ENCODE measurements around the gene PKP3. TPM values are rescaled to one million over a fixed set of nuclear protein-coding genes. Genes with fewer than 3 reads are reported as not detected.
A peak's percentile ranks its signal among the peaks of the same experiment; 100 is the strongest.

PKP3 gene
- total and polyA plus RNA-seq, 2 donors (not counting 1 experiment from before 2014, with no cell fraction given) = 0.78 TPM; not detected in 1

DNA sequence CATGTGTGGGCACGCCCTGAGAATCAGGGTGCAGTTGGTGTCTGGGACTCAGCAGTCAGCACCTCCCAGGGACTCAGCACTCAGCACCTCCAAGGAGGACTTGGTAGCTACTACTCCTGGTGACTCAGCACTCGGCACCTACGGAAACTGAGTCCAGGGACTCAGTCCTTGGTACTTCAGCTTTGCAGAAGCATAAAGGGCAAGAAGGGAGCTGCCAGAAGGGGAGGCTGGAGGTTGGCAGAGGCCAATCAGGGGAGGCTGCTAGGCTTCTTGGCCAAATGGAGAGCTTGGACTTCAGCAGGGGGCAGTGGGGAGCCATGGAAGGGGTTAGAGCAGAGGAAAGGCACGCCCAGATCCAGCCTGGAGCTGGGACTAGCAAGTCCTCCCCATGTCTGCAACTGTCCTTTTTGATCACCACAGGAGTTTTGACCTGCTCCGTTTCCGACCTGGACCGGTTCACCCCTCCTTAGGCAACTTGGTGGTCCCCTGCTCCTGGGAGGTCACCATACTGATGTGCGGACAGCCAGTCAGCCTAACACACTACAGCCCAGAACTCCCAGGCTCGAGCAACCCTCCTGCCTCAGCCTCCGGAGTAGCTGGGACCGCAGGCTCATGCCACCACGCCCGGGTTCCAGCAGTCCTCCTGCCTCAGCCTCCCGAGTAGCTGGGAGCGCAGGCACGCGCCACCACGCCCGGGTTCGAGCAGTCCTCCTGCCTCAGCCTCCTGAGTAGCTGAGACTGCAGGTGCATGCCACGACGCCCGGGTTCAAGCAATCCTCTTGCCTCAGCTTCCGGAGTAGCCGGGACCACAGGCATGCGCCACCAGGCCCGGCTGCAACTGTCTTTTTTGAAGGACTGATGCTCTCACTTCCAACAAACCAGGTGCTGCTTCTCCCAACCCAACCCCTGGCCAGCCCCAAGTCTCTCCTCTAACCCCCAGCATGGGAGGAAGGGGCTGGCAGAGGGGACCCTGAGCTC is 46.3 kb downstream of the PKP3 start:
- ChIA-PET POLR2A (interaction anchor here (0.6 kb wide), 1 partner anchor 33 kb away, joined by 4 read pairs; no protein-coding TSS in a partner anchor), CTCF (interaction anchor here (0.7 to 2.3 kb wide), 3 partner anchors 8 to 219 kb away, joined by 3 to 8 read pairs (median 6); partner anchors contain the start of gene PTDSS2)
- H3K27me3 ChIP-seq (replicated peaks in 1 of 4; ENCODE audit: control extremely low read depth in 1 of 4, control insufficient read depth in 3 of 4, insufficient read depth in 4 of 4, low read length in 3 of 4) = no peaks in the 10 kb centered on the region
- H3K9ac ChIP-seq (ENCODE audit: low read length) = no peak overlapping the region
- Mint-ChIP-seq H3K27ac (no peak overlapping the region), H3K4me3 (peak overlapping the region; percentile 75), H3K9me3 (ENCODE audit: insufficient read depth) (no peaks in the 10 kb centered on the region), H3K4me1 (peaks cover 13% of the 10 kb centered on the region), H3K27me3 (no peaks in the 10 kb centered on the region)
- H3K4me3 ChIP-seq (ENCODE audit: control extremely low read depth in 1 of 5, extremely low read depth in 1 of 5, insufficient read depth in 1 of 5, low read depth in 2 of 5, low read length in 4 of 5) = no peak overlapping the region
- 95% methylated on average over 27 of the region's 27 CpGs for WGBS (ENCODE audit: insufficient coverage)
- no peaks in the 10 kb centered on the region for H4K20me1 ChIP-seq (ENCODE audit: control insufficient read depth, insufficient read depth, low read length, poor library complexity, severe bottlenecking)
- peaks cover 16% of the 10 kb centered on the region for H3K79me2 ChIP-seq (ENCODE audit: control insufficient read depth, insufficient read depth, low read length)
- H3K36me3 ChIP-seq (replicated peaks in 1 of 2; ENCODE audit: control extremely low read depth in 1 of 2, control insufficient read depth in 1 of 2, extremely low read depth in 1 of 2, insufficient read depth in 2 of 2, low read length in 1 of 2) = no peaks in the 10 kb centered on the region
- H3K4me2 ChIP-seq (replicated peaks; ENCODE audit: low read depth, low read length, poor library complexity, severe bottlenecking) = peak overlapping the region; percentile 84
- no peak overlapping the region for H2AFZ ChIP-seq (ENCODE audit: insufficient read depth, low read depth, low read length, poor library complexity, severe bottlenecking)
- ATAC-seq (ENCODE audit: low read depth) (no peak), DNase-seq (no peak)
- H3K27ac ChIP-seq (ENCODE audit: low read length in 2 of 2) = no peak overlapping the region
- TF ChIP-seq, protein P1, sequence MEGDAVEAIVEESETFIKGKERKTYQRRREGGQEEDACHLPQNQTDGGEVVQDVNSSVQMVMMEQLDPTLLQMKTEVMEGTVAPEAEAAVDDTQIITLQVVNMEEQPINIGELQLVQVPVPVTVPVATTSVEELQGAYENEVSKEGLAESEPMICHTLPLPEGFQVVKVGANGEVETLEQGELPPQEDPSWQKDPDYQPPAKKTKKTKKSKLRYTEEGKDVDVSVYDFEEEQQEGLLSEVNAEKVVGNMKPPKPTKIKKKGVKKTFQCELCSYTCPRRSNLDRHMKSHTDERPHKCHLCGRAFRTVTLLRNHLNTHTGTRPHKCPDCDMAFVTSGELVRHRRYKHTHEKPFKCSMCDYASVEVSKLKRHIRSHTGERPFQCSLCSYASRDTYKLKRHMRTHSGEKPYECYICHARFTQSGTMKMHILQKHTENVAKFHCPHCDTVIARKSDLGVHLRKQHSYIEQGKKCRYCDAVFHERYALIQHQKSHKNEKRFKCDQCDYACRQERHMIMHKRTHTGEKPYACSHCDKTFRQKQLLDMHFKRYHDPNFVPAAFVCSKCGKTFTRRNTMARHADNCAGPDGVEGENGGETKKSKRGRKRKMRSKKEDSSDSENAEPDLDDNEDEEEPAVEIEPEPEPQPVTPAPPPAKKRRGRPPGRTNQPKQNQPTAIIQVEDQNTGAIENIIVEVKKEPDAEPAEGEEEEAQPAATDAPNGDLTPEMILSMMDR (IDR thresholded peaks at IDR 0.05) = no peak
- no peak for TF ChIP-seq EZH2 (IDR thresholded peaks at IDR 0.05; ENCODE audit: borderline replicate concordance, insufficient read depth, low read depth, low read length, poor library complexity, severe bottlenecking)
- H3K4me1 ChIP-seq (ENCODE audit: control insufficient read depth in 2 of 2, insufficient read depth in 2 of 2, low read length in 2 of 2) = peaks cover 6 to 14% of the 10 kb centered on the region in 2 donors
- intact Hi-C loops (cut with micrococcal nuclease) = no loop called here
- no peaks in the 10 kb centered on the region for H3K9me3 ChIP-seq (ENCODE audit: control extremely low read depth in 1 of 3, control insufficient read depth in 2 of 3, insufficient read depth in 1 of 3, low read length in 2 of 3)

GRCh38 chr11:441043-441417 is 47.0 kb downstream of the PKP3 start:
- Mint-ChIP-seq H3K27ac (no peak overlapping the region), H3K4me3 (peak overlapping the region; percentile 75), H3K27me3 (no peaks in the 10 kb centered on the region), H3K4me1 (peaks cover 13% of the 10 kb centered on the region), H3K9me3 (ENCODE audit: insufficient read depth) (no peaks in the 10 kb centered on the region)
- H3K27ac ChIP-seq (ENCODE audit: low read length in 2 of 2) = no peak overlapping the region
- peaks cover 6 to 14% of the 10 kb centered on the region in 2 donors for H3K4me1 ChIP-seq (ENCODE audit: control insufficient read depth in 2 of 2, insufficient read depth in 2 of 2, low read length in 2 of 2)
- H3K4me2 ChIP-seq (replicated peaks; ENCODE audit: low read depth, low read length, poor library complexity, severe bottlenecking) = peak overlapping the region; percentile 84
- H3K4me3 ChIP-seq (ENCODE audit: control extremely low read depth in 1 of 5, extremely low read depth in 1 of 5, insufficient read depth in 1 of 5, low read depth in 2 of 5, low read length in 4 of 5) = peak overlapping the region in 4 of 5 experiments; percentile 41 to 58 (median 52)
- no peaks in the 10 kb centered on the region for H3K36me3 ChIP-seq (replicated peaks in 1 of 2; ENCODE audit: control extremely low read depth in 1 of 2, control insufficient read depth in 1 of 2, extremely low read depth in 1 of 2, insufficient read depth in 2 of 2, low read length in 1 of 2)
- TF ChIP-seq, protein P1 (IDR thresholded peaks at IDR 0.05) = no peak
- TF ChIP-seq EZH2 (IDR thresholded peaks at IDR 0.05; ENCODE audit: borderline replicate concordance, insufficient read depth, low read depth, low read length, poor library complexity, severe bottlenecking) = no peak
- H3K9ac ChIP-seq (ENCODE audit: low read length) = peak overlapping the region; percentile 67
- H3K79me2 ChIP-seq (ENCODE audit: control insufficient read depth, insufficient read depth, low read length) = peaks cover 16% of the 10 kb centered on the region
- H2AFZ ChIP-seq (ENCODE audit: insufficient read depth, low read depth, low read length, poor library complexity, severe bottlenecking) = no peak overlapping the region
- 93% methylated on average over 7 of the region's 13 CpGs for WGBS (ENCODE audit: insufficient coverage)
- DNase-seq (no peak), ATAC-seq (ENCODE audit: low read depth) (no peak)
- H3K27me3 ChIP-seq (replicated peaks in 1 of 4; ENCODE audit: control extremely low read depth in 1 of 4, control insufficient read depth in 3 of 4, insufficient read depth in 4 of 4, low read length in 3 of 4) = no peaks in the 10 kb centered on the region
- POLR2A ChIA-PET = no interaction called here
- no peaks in the 10 kb centered on the region for H4K20me1 ChIP-seq (ENCODE audit: control insufficient read depth, insufficient read depth, low read length, poor library complexity, severe bottlenecking)
- H3K9me3 ChIP-seq (ENCODE audit: control extremely low read depth in 1 of 3, control insufficient read depth in 2 of 3, insufficient read depth in 1 of 3, low read length in 2 of 3) = no peaks in the 10 kb centered on the region
- intact Hi-C loops (cut with micrococcal nuclease) = no loop called here
- CTCF ChIA-PET = interaction anchor here (2.3 kb wide), 1 partner anchor 10 kb away, joined by 8 read pairs; the partner anchor contains the start of gene PTDSS2
